Stimulated activated CD4-positive, alpha-beta T cell treated with anti-CD3 and anti-CD28 coated beads, Interleukin-4, amount 100 ng/mL, for 1 hour (primary cell): Measurements from ENCODE around the gene LRRC23.
"Not testable (repeated sequence)": the region's sequence is repeated elsewhere in the genome, so short reads cannot be mapped to it uniquely, and the experiment has no call there.

ENCODE experiments used
- DNase-seq: peaks from one replicate; pipeline ENCODE4 v3.0.0-alpha.2; 2020

The LRRC23 gene

GRCh38 chr12:6872073-6873048 is 32.3 kb upstream of the LRRC23 start:
- DNase-seq = peak; percentile 88

GRCh38 chr12:6873094-6874014 is 31.3 kb upstream of the LRRC23 start, which contains the start of gene SPSB2:
Gene SPSB2 (minus strand): TSS chr12:6873303. CDS start chr12:6872901, 402 bp downstream.
- peak; percentile 100 for DNase-seq

GRCh38 chr12:6874015-6874368 is 30.6 kb upstream of the LRRC23 start:
- DNase-seq = not testable (repeated sequence)

DNA sequence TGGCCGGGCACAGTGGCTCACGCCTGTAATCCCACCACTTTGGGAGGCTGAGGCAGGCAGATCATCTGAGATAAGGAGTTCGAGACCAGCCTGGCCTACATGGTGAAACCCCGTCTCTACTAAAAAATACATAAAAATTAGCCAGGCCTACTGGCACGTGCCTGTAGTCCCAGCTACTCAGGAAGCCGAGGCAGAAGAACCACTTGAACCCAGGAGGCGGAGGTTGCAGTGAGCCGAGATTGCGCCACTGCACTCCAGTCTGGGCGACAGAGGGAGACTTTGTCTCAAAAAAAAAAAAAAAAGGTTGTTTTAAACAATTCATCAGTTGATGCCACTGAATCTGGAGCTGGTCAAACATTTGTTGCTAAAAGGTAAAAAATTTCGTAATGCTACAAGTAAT is 24.8 kb upstream of the LRRC23 start:
- DNase-seq = not testable (repeated sequence)

DNA sequence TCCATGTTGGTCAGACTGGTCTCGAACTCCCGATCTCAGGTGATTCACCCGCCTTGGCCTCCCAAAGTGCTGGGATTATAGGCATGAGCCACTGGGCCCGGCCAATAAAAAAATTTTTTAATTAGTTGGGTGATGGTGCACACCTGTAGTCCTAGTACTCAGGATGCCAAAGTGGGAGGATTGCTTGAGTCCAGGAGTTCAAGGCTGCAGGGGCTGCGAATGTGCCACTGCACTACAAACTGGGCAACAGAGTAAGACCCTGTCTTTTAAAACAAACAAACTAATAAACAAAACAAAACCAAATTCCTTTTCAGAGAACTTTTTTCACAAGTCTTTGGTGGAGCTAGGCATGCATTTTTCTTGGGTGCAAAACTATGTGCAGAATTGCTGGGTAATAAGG is 21.4 kb upstream of the LRRC23 start:
- no peak for DNase-seq

DNA sequence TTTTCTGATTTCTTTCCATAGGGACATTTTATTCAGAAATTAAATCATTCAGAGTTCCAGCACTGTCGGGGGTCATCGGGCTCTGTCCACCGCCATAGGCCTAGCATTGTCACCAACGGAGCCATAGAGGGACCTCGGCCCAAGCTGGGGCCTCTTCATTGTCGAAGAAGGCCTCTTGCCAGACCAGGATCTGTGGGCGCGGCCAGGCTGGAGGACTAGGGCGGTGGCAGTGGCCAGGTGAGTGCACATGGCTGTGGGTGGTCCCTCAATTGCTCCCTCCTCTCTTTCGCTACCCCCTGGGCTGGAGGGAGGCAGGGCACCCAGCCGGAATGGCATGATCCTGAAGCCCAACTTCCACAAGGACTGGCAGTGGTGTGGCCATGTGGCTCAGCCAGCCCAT is 20.9 kb upstream of the LRRC23 start:
- no peak for DNase-seq

DNA sequence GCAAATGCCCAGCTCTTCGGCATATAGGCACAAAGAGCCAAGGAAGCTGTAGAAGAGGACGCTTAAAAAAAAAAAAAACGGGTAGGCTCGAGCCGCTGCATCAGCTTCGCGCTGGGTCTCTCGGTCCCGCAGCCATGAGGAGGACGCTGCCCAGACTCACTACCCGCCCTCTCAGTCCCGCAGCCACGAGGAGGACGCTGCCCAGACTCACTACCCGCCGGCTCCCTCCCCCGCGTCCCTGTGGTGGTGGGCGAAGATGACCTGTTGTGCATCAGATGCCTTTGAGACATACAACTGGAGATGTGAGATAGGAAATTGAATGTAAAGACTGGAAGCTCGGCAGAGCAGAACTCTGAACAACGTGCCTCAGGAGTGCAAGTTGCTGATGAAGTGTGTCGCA is 20.1 kb upstream of the LRRC23 start:
- DNase-seq = no peak

- not testable (repeated sequence) for DNase-seq
Observed at GRCh38 chr12:6886206-6886999, 18.2 kb upstream of the LRRC23 start.

DNA sequence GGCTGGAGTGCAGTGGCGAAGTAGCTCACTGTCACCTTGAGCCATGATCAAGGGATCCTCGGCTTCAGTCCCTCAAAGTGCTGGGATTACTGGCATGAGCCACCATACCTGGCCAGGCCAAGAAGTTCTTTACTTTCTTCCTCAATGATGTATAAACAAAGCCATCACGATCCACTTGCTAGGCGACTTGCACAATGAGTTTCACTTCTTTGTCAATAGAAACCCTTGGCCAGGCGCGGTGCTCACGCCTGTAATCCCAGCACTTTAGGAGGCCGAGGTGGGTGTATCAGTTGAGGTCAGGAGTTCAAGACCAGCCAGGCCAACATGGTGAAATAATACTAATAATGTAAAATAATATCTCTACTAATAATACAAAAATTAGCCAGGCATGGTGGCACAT is 17.2 kb upstream of the LRRC23 start:
- DNase-seq = no peak

- no peak for DNase-seq
Observed at GRCh38 chr12:6888360-6888759, 16.3 kb upstream of the LRRC23 start.

DNA sequence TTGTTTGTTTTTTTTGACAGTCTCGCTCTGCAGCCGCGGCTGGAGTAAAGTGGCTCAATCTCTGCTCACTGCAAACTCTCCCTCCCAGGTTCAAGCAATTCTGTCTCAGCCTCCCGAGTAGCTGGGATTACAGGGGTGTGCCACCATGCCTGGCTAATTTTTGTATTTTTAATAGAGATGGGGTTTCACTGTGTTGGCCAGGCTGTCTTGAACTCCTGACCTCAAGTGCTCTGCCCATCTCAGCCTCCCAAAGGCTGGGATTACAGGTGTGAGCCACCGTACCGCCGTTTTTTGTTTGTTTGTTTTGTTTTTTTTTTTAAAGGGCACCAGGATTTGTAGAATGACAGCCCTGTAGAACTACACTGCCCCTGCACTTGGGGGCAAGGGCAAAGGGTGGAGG is 15.8 kb upstream of the LRRC23 start:
- DNase-seq = not testable (repeated sequence)

DNA sequence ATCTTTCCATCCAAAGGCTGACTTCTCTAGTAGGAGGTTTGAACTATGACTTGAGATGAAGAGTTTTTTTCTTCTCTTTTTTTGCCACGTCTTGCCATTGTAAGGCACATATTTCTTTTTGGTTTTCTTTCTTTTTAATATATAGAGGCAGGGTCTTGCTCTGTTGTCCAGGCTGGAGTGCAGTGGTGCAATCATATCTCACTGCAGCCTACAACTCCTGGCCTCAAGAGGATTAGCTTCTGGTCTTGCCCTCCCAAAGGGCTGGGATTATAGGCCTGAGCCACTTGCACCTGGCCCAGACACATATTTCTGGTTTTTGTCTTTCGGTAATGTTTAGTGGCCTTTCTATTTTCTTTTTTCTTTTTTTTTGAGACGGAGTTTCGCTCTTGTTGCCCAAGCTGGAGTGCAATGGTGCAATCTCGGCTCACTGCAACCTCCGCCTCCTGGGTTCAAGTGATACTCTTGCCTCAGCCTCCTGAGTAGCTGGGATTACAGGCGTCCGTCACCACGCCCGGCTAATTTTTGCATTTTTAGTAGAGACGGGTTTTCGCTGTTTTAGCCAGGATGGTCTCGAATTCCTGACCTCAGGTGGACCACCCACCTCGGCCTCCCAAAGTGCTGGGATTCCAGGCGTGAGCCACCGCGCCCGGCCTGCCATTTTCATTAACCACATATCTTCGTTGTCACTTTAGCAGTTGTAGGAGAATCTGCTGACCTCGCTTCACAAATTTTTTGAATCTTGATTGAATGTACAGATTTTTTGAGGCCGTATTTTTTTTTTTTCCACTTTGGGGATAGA is 14.6 kb upstream of the LRRC23 start:
- DNase-seq = not testable (repeated sequence)

- peak; percentile 99 for DNase-seq
Observed at GRCh38 chr12:6890789-6891645, 13.6 kb upstream of the LRRC23 start.

DNA sequence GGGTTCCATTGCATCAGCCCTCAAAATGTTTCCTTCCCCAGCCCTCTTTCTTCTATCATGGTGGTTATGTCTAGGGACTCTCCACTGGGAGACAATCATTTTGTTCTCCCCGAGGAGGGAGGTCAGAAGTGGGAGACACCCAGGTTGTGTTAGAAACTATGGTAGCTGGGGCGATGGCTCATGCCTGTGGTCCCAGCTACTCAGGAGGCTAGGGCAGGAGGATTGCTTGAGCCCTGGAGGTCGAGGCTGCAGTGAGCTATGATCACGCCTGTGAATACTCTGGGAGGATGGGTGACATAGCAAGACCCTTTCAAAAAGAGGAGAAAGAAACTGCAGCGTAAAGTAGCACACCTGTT is 13.0 kb upstream of the LRRC23 start:
- DNase-seq = no peak

- DNase-seq = not testable (repeated sequence)
Observed at GRCh38 chr12:6892683-6893082, 11.9 kb upstream of the LRRC23 start.

GRCh38 chr12:6894321-6894720 is 10.3 kb upstream of the LRRC23 start:
- DNase-seq = no peak

GRCh38 chr12:6896846-6897435 is 7.7 kb upstream of the LRRC23 start:
- no peak for DNase-seq

DNA sequence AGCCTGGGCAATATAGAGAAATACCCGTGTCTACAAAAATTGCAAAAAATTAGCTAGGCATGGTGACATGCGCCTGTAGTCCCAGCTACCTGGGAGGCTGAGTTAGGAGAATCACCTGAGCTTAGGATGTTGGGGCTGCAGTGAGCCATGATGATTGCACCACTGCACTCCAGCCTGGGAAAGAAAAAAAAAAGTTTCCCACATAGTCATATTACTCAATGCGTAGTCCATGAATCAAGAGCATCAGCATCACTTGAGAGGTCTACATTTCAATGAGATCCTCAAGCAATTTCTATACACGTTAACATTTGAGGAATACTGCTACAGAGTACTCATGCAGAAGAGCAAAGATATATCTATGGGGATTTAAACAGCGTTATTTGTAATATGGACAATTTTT is 5.2 kb upstream of the LRRC23 start:
- no peak for DNase-seq

DNA sequence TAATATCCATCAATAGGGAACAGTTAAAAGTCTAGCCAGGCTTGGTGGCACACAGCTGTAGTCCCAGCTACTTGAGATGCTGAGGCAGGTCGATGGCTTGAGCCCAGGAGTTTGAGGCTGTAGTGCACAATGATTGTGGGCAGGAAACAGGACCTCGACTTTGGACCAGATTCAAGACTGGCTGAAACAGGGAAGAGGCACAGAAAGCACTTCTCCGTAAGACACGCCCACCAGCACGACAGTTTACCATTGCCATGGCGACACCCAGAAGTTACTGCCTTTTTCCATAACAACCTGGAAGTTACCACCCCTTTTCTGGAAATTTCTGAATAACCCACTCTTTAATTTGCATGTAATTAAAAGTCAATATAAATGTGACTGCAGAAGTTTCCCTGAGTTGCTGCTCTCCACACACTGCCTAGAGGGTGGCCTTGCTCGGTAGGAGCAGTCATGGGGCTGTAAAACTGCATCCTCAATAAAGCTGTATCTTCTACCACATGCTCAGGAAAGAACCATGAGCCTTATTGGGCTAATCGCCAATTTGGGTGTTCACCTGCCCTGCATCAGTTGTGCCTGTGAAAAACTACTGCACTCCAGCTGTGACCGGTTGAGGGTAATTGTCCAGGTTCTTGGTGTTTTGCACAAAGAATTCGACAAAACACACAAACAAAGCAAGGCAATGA is 4.6 kb upstream of the LRRC23 start:
- DNase-seq = no peak

DNA sequence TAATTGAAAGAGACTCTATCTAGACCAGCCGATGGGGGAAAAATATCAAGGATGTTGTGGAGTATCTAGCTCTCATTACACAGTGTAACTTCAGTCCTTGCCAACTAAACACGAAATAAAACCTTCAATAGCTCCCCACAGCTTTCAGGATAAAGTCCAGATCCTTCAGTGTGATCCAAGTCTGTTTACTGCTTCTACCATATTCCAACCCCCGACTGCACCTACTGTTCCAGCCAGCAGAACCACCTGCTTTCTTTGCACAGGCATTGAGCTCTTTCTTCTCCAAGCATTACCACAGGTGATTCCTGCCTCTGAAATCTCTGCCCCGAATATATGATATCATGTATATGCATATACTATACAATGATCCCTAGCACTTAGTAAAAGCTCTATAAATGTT is 2.2 kb upstream of the LRRC23 start:
- DNase-seq = no peak
